Gastrocnemius medialis (tissue), 4 donors: ENCODE data around the gene DDX39A. TPM values are rescaled to one million over a fixed set of nuclear protein-coding genes. Genes with fewer than 3 reads are reported as not detected.

Experiments
- ATAC-seq, 2 donors: fragments of 150-250 bp; one replicate each; pipeline ENCODE4 v1.9.1; 2016
- DNase-seq, 2 donors: peaks; one replicate each; pipeline ENCODE4 v3.0.0-alpha.2; 2019
- H3K27ac ChIP-seq, 4 donors: fragments of 200-600 bp; sonication (generic); 1 replicate in 1 of 4; 2 replicates in 3 of 4; pipeline ENCODE4 v1.5.1; 2016 to 2018; ENCODE audit warnings: mild to moderate bottlenecking in 2 of 4, moderate library complexity in 1 of 4
- H3K27me3 ChIP-seq, 3 donors: fragments of 200-600 bp; sonication (generic) in 2 of 3; 1 replicate in 1 of 3; 2 replicates in 2 of 3; pipeline versions ENCODE4 v1.5.1 to v1.6.0; 2016 to 2019; ENCODE audit warnings: mild to moderate bottlenecking in 1 of 3, moderate library complexity in 1 of 3
- H3K36me3 ChIP-seq, 2 donors: fragments of 200-600 bp; sonication (generic) in 1 of 2; one replicate each; pipeline ENCODE4 v1.5.1; 2017 to 2018
- H3K4me1 ChIP-seq, 2 donors: fragments of 200-600 bp; sonication (generic) in 1 of 2; one replicate each; pipeline ENCODE4 v1.5.1; 2016 to 2017; ENCODE audit warnings: mild to moderate bottlenecking in 2 of 2
- H3K4me3 ChIP-seq, 4 donors: fragments of 200-600 bp; sonication (generic) in 3 of 4; 1 replicate in 1 of 4; 2 replicates in 3 of 4; pipeline ENCODE4 v1.5.1; 2016 to 2019; ENCODE audit warnings: mild to moderate bottlenecking in 2 of 4
- H3K9me3 ChIP-seq, 3 donors: fragments of 200-600 bp; sonication (generic) in 2 of 3; 1 replicate in 1 of 3; 2 replicates in 2 of 3; pipeline ENCODE4 v1.5.1; 2016 to 2019
- CTCF ChIP-seq, 5 experiments: fragments of 450-650 bp in 3 of 5; fragments of 200-600 bp in 2 of 5; sonication (generic) in 2 of 5; IDR thresholded peaks in 4 of 5; conservative IDR thresholded peaks in 1 of 5; 1 replicate in 4 of 5; 2 replicates in 1 of 5; pipeline ENCODE4 v1.5.1; 2016 to 2019; ENCODE audit warnings: antibody characterized with exemption in 5 of 5, mild to moderate bottlenecking in 3 of 5, moderate library complexity in 3 of 5
- POLR2A ChIP-seq, 2 donors: fragments of 450-650 bp; IDR thresholded peaks; one replicate each; pipeline ENCODE4 v1.6.1; 2017; ENCODE audit warnings: antibody characterized with exemption in 2 of 2, mild to moderate bottlenecking in 2 of 2, moderate library complexity in 2 of 2
- in situ Hi-C, 4 donors: fragments of 200-750 bp; cut with MboI; loops; one replicate each; pipeline versions ENCODE4 v1.15.0 to v1.8.0; 2017; ENCODE audit warnings: low sequenced_read_pairs in 4 of 4
- intact Hi-C: fragments of 100-400 bp; cut with DNase I; formaldehyde crosslinking; loops from one replicate; pipeline ENCODE4 v1.15.1; 2023; ENCODE audit warnings: low total_unique reads
- total RNA-seq, 4 donors: library from RNA; depleted of rRNA; stranded (reverse); fragments of >200 nt; gene quantifications; one replicate each; pipeline versions ENCODE4 v1.1.0 to v1.2.3, GENCODE V29; 2016

Gene DDX39A
- total RNA-seq, 4 donors from 2014 or later: 23.9 to 59.2 (median 41.3) TPM

GRCh38 chr19:14409146-14410023 is 9.8 kb downstream of the DDX39A start:
- DNase-seq (no peak), ATAC-seq (no peak)
- no peaks in the 10 kb centered on the region for H3K27me3 ChIP-seq
- in situ Hi-C loops (no loop called here), intact Hi-C loops (loop anchor here (5.0 kb wide), 1 partner anchor 272 kb away; the partner anchor contains the start of gene ASF1B)
- peaks cover 0 to 3% of the 10 kb centered on the region in 2 donors for H3K4me1 ChIP-seq
- peaks cover 0 to 82% of the 10 kb centered on the region in 2 donors for H3K36me3 ChIP-seq
- no peak overlapping the region for H3K4me3 ChIP-seq
- H3K27ac ChIP-seq: no peak overlapping the region
- TF ChIP-seq POLR2A (IDR thresholded peaks at IDR 0.05): no peak
- no peaks in the 10 kb centered on the region for H3K9me3 ChIP-seq

- H3K36me3 ChIP-seq: peaks cover 0 to 87% of the 10 kb centered on the region in 2 donors
- ATAC-seq (no peak), DNase-seq (no peak)
- H3K27me3 ChIP-seq: no peaks in the 10 kb centered on the region
- TF ChIP-seq CTCF (IDR thresholded peaks at IDR 0.05 in 4 of 5, conservative IDR thresholded peaks at IDR 0.05 in 1 of 5) (no peak), POLR2A (IDR thresholded peaks at IDR 0.05) (no peak)
- no peak overlapping the region for H3K4me3 ChIP-seq
- intact Hi-C loops (loop anchor here (5.0 kb wide), 1 partner anchor 271 kb away; the partner anchor contains the start of gene ASF1B), in situ Hi-C loops (no loop called here)
- H3K4me1 ChIP-seq: no peaks in the 10 kb centered on the region
- H3K9me3 ChIP-seq: no peaks in the 10 kb centered on the region
- no peak overlapping the region for H3K27ac ChIP-seq
Observed at GRCh38 chr19:14408491-14409145, 10.5 kb downstream of the DDX39A start.

GRCh38 chr19:14407605-14408484 is 11.3 kb downstream of the DDX39A start:
- intact Hi-C loops: loop anchor here (5.0 kb wide), 1 partner anchor 271 kb away; the partner anchor contains the start of gene ASF1B
- in situ Hi-C loops: no loop called here
- no peak for ATAC-seq
- TF ChIP-seq POLR2A (IDR thresholded peaks at IDR 0.05) (no peak), CTCF (IDR thresholded peaks at IDR 0.05 in 4 of 5, conservative IDR thresholded peaks at IDR 0.05 in 1 of 5) (no peak)
- no peak overlapping the region for H3K4me3 ChIP-seq
- no peaks in the 10 kb centered on the region for H3K9me3 ChIP-seq
- H3K4me1 ChIP-seq: no peaks in the 10 kb centered on the region
- no peaks in the 10 kb centered on the region for H3K27me3 ChIP-seq
- peaks cover 0 to 91% of the 10 kb centered on the region in 2 donors for H3K36me3 ChIP-seq
- DNase-seq: peak in 1 of 2 donors; percentile 10
- H3K27ac ChIP-seq: no peak overlapping the region

GRCh38 chr19:14406645-14407401 is 12.3 kb downstream of the DDX39A start:
- H3K36me3 ChIP-seq: peaks cover 0 to 85% of the 10 kb centered on the region in 2 donors
- no peak for ATAC-seq
- in situ Hi-C loops (no loop called here), intact Hi-C loops (loop anchor here (5.0 kb wide), 1 partner anchor 270 kb away; the partner anchor contains the start of gene ASF1B)
- no peaks in the 10 kb centered on the region for H3K4me1 ChIP-seq
- H3K9me3 ChIP-seq: no peaks in the 10 kb centered on the region
- no peak for TF ChIP-seq CTCF (IDR thresholded peaks at IDR 0.05 in 4 of 5, conservative IDR thresholded peaks at IDR 0.05 in 1 of 5)
- TF ChIP-seq POLR2A (IDR thresholded peaks at IDR 0.05): no peak
- H3K27me3 ChIP-seq: no peaks in the 10 kb centered on the region
- H3K4me3 ChIP-seq: no peak overlapping the region
- DNase-seq: no peak
- H3K27ac ChIP-seq: peak overlapping the region; percentile 74 to 82 (median 80)
